EH (cell line): ENCODE results near the gene KREMEN2.

Experiments
- DNase-seq: peaks from one replicate; pipeline ENCODE4 v3.0.0-alpha.2; 2015; ENCODE audit warnings: low read depth

The KREMEN2 gene

DNA sequence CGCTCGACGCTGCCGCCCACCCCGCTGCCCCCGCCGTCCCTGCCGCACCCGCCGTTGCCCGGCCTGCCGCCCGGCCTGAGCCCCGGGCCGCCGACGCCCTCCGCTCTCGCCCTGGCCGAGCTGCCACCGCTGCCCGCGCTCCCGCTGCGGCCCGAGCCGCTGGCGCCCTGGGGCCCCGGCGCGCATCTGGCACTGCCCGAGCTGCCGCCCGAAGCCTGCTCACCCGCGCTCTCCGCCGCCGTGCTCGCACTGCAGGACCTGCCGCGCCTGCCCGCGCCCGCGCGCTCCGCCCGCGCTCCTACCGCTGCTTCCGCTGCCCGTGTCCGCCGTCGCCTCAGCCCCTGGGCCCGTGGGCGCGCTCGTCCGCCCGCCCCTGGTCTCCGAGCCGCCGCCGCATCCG, 40.2 kb downstream of the KREMEN2 start:
- peak; percentile 8 for DNase-seq

GRCh38 chr16:3004781-3005284, 40.8 kb downstream of the KREMEN2 start:
- no peak for DNase-seq

DNA sequence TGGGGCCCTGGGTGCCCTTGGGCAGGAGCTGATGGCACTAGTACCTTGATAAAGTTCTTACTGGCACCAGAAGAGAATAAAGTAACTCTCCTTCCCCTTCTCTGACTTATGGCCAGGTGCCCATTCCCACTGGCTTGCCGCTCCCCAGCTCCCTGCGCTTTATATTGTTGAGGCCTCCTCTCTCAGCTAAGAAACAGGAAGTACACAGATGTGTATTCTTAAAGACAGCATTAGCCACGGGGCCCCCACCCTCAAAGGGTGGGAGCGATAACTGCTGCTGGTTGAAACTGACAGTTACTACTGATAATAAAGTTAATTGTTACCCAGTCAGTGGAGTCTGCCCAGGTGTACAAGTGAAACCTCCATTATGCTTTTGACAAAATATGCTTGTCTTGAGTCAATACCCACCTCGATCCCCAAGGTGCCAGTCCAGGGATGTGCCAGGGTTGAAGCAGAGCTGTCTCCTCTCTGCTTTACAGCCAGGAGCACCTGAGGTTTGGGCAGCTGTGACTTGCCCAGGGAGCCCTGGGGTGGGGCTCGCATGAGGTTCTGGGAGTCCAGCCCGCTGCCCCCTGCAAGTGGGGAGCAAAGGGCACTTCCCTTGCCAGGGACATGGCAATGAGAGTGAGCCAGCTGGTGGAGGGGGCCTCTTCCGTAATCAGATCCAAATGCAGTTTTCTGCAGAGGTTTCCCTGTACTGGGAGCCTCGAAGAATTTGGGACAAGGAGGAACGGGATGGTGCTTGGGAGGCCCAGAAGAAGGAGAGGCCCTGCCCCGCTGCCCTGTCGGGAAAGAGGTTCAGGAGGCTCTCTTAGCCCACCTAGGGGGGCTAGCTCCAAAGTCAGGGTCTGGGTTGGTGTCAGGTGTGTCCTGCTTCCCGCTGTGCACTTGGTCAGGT, 43.2 kb downstream of the KREMEN2 start:
- no peak for DNase-seq

- DNase-seq: no peak
Observed at GRCh38 chr16:3007957-3008689, 44.0 kb downstream of the KREMEN2 start.

- no peak for DNase-seq
Observed at GRCh38 chr16:3008690-3009037, 44.6 kb downstream of the KREMEN2 start.

DNA sequence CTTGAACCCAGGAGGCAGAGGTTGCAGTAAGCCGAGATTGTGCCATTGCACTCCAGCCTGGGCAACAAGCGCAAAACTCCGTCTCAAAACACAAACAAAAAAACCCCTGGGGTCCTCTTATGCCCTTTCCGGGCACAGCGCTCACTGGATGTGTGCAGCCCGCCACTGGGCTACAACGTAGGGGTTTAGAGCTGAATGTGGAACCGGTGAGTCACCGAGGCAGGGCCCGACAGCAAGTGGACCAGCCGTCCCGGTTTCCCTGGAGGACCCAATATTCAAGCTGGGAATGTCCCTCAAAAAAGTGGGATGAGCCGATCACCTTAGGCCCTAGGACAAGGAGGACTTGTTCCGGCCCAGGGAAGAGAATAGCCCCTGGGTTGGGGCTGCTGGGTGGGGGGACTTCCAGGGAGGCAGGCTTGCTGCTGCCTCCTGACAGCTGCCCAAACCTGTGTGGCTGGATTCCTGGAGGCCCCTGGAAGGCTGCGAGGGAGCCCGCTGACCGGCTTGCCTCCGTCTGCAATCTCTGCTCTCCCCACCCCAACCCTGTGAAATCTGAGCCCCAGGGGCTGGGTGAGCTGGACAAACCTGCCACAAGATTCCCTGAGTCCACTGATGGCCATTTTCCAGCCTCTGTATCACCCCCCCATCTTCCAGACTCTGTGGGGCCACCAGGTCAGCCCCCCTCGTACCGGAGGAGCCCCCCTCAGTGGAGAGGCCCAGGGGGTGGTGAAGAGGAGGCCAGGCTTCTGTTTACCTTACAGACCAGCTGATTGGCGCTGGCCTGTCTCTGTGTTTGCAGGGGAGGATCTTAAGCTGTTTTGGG, 45.7 kb downstream of the KREMEN2 start:
- DNase-seq: no peak

DNA sequence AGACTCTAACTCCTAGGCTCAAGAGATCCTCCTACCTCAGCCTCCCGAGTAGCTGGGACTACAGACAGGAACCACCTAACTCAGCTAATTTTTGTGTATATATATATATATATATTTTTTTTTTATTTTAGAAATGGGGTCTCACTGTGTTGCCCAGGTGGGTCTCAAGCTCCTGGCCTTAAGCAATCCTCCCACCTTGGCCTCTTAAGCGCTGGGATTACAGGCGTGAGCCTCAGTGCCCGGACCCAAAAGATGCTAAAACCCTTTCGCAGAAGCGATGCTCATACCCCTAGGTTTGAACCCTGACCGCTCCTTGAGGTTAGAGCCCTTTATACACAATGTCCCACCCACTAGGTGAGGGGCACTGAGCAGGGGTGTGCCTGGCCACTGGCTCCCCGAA, 46.4 kb downstream of the KREMEN2 start:
- no peak for DNase-seq

DNA sequence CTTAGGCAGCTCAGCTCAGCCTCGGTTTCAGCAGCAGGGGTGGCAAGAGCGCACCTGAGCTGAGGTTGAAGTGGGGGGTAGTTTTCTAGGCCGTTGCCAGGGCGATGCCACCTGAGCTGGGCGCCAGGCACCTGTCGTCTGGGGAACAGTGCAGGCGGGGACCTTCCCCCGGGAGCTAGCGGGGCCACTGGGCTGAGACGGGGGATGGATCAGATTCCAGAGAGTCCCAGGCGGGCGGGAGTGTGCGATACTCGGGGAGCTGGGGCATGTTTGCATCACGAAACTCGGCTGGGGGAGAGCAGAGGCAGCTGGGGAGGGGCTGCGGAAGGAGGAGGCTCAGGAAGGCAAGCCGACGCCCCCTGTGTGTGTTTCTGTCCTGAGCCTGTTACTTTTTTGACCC, 48.2 kb downstream of the KREMEN2 start:
- DNase-seq: no peak

DNA sequence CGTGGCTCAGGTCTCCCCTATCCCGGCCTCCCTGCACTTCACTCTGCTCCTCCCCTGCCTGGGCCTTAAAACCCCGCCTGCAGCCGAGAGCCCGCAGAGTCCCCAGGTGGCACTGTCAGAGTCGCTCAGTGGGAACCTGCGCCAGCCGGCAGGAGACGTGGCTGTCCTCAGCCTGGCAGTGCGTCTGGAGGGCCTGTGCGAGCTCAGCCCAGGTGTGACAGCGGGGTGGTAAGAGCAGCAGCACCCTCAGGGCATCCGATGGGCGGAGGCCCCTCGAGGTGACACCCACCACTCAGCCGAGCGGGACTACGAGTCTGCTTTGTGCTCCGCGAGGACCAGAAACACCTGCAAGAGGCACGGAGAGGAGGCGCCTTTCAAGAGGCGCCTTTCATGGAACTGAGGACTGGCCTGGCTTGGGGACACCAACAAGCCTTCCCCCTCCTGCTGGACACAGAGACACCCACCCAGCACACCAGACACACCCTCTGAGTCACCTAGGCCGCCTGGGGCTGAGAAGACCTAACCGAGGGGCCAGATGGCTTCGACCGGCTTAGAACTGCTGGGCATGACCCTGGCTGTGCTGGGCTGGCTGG, 48.8 kb downstream of the KREMEN2 start, which contains the start of gene CLDN9:
TSS of gene CLDN9 (plus strand) at position 96 of the 593 bp plus-strand sequence. CDS start at position 536, 440 bp downstream.
- no peak for DNase-seq

- no peak for DNase-seq
Observed at GRCh38 chr16:3013491-3013951, 49.4 kb downstream of the KREMEN2 start.

GRCh38 chr16:3013998-3014690, 50.1 kb downstream of the KREMEN2 start:
- DNase-seq: no peak

GRCh38 chr16:3014971-3015370, 50.9 kb downstream of the KREMEN2 start:
- no peak for DNase-seq

DNA sequence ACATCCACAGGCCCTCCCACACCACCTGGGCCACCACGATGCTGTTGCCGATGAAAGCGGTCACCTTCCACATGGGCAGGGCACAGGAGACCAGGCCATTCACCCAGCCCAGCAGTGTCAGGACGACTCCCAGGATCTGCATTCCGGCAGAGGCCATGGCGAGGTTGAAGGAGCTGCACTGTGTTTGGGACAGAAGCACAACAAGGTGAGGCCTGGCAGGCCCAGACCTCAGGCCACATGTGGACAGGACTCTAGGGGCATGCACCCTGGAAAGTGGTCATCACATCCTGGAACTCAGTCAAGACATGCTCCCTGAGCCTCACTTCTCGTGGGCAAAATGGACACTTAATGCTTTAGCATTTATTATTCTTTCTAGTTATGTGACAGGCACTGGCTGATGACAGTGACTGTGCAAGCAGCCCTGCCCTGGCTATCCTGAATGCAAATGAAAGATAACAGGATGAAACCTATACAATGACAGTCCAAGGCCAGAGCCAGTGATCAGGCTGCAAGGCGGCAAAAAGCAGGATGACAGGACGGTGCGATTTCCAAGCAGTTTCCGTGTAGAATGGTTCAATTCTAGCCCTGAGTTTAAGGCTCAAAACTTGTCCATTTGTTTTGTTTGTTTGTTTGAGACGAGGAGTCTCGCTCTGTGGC, 51.9 kb downstream of the KREMEN2 start:
- no peak for DNase-seq

- no peak for DNase-seq
Observed at GRCh38 chr16:3017344-3017743, 53.3 kb downstream of the KREMEN2 start.
